Psoas muscle (tissue), 8 donors: Measurements from ENCODE around the gene MAU2. TPM values are rescaled to one million over a fixed set of nuclear protein-coding genes. Genes with fewer than 3 reads are reported as not detected.

ENCODE experiments used
- ATAC-seq, 4 donors: fragments of 200-7000 bp; cut with Tn5 transposase; one replicate each; pipeline ENCODE4 v1.9.1; 2020; ENCODE audit warnings: moderate library complexity in 3 of 4, mild to moderate bottlenecking in 2 of 4
- DNase-seq, 2 donors: peaks; one replicate each; pipeline ENCODE4 v3.0.0-alpha.2; 2020
- H3K27ac ChIP-seq: fragments of 200-600 bp; one replicate; pipeline ENCODE4 v1.8.0; 2022
- H3K27me3 ChIP-seq, 3 donors: fragments of 200-600 bp in 1 of 3; one replicate each; pipeline versions ENCODE4 v1.6.1 to v1.8.0; 2013 to 2022; ENCODE audit warnings: low read length in 2 of 3, mild to moderate bottlenecking in 2 of 3, moderate library complexity in 1 of 3; ENCODE audit not compliant: insufficient read depth in 3 of 3
- H3K36me3 ChIP-seq, 2 donors: fragments of 200-600 bp in 1 of 2; one replicate each; pipeline versions ENCODE4 v1.6.1 to v1.8.0; 2013 to 2022; ENCODE audit warnings: low read depth in 1 of 2, mild to moderate bottlenecking in 1 of 2, moderate library complexity in 1 of 2; ENCODE audit not compliant: insufficient read depth in 1 of 2
- H3K4me1 ChIP-seq: fragments of 200-600 bp; one replicate; pipeline ENCODE4 v1.8.0; 2022
- H3K4me3 ChIP-seq: fragments of 200-600 bp; one replicate; pipeline ENCODE4 v1.8.0; 2022; ENCODE audit warnings: mild to moderate bottlenecking
- H3K9me3 ChIP-seq: fragments of 200-600 bp; one replicate; pipeline ENCODE4 v1.8.0; 2022
- WGBS, 3 donors: extraction: QIAGEN DNeasy Blood & Tissue Kit; methylation state at CpG; one replicate each; pipeline versions ENCODE4 v1.1.6 to v1.1.7; 2013; 5-methylcytosine and 5-hydroxymethylcytosine counted together
- intact Hi-C, 2 donors: fragments of 100-400 bp; cut with DNase I; formaldehyde crosslinking; loops; one replicate each; pipeline versions ENCODE4 v1.11.0 to v1.14.2; 2022
- polyA plus RNA-seq, 3 donors: library from polyadenylated mRNA; stranded (reverse); fragments of 200-250 nt; gene quantifications; one replicate each; pipeline ENCODE4 v1.2.3, GENCODE V29; 2013
- total RNA-seq, 4 donors: library from RNA; stranded (reverse); fragmentation: NEBNext Ultra II Directional in 2 of 4; extraction: Animal tissue kit (Norgen Biotek cat#: 25700) in 2 of 4; gene quantifications; one replicate each; pipeline versions ENCODE4 v1.2.1 to v1.2.4, GENCODE V29; 2021 to 2023
- TF ChIP-seq, protein P1 (sequence below): fragments of 200-600 bp; IDR thresholded peaks from one replicate; pipeline ENCODE4 v1.8.0; 2022; ENCODE audit warnings: antibody characterized with exemption
- donor health status: healthy with polysubstance abuse.
- donor health status: DM: no; HTN: no; CAD: no; lungs with moderate emphysema.
- donor health status: Bipolar disorder and iron deficiency.
- donor health status: healthy.
- donor health status: DM: yes; HTN: yes; CAD: no.
- donor health status: DM: no; HTN: no; CAD: no.
- donor health status: DM: no; HTN: no; CAD: no.
- donor health status: DM: yes; HTN: yes; CAD: no.

The MAU2 gene
- total and polyA plus RNA-seq, 7 donors: 12.3 to 55.1 (median 26.2) TPM

DNA sequence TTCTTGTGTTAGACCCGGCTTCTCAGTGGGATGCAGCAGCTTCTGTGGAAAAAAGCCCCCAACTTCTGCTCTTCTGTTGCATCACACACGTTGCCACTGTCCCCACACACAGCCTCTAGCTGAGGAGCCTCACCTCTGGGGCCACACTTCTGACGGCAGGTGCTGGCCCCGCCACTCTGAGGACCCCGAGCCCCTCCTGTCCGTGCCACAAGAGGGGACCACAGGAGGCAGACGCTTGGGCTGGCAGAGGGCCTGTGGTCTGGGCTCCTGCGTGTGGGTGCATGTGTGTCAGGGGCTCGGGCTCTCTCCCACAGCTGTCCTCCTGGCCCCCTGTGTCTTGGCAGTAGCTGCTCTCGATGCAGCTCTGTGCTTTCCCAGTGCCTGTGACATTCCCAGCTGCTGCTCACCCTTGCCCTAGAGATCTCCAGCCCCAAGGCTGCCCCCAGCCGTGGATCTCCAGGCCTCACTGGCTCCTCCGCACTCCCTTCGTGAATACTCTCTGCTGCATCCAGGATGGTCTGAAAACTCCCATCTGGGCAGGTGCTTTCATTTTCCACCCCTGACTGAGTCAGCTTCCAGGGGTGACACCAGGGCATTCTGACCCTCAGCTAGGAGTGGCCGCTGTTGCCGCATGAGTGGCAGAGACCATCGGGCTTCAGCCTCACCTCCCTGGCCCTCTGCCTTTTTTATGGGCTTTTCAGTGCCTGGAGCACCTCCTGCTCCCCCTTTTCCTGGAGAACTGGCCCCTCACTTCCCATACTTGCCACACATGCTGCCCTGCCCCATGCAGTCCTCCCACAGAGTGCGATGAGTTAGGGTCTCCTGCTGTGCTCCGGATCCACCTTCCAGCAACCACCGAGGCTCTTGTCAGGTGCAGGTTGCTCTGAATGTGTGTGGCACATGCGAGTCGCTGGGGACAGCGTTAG is 13.7 kb downstream of the MAU2 start:
- H3K4me3 ChIP-seq: no peak overlapping the region
- H3K27me3 ChIP-seq: no peaks in the 10 kb centered on the region
- DNase-seq (no peak), ATAC-seq (peak in 3 of 4 donors; percentile 7 to 27 (median 15))
- peaks cover 8 to 84% of the 10 kb centered on the region in 2 donors for H3K36me3 ChIP-seq
- TF ChIP-seq, protein P1, sequence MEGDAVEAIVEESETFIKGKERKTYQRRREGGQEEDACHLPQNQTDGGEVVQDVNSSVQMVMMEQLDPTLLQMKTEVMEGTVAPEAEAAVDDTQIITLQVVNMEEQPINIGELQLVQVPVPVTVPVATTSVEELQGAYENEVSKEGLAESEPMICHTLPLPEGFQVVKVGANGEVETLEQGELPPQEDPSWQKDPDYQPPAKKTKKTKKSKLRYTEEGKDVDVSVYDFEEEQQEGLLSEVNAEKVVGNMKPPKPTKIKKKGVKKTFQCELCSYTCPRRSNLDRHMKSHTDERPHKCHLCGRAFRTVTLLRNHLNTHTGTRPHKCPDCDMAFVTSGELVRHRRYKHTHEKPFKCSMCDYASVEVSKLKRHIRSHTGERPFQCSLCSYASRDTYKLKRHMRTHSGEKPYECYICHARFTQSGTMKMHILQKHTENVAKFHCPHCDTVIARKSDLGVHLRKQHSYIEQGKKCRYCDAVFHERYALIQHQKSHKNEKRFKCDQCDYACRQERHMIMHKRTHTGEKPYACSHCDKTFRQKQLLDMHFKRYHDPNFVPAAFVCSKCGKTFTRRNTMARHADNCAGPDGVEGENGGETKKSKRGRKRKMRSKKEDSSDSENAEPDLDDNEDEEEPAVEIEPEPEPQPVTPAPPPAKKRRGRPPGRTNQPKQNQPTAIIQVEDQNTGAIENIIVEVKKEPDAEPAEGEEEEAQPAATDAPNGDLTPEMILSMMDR: no peak
- no peak overlapping the region for H3K27ac ChIP-seq
- 62 to 73% (median 67%) methylated on average over 19 to 22 of the region's 22 CpGs for WGBS, 3 donors
- no peaks in the 10 kb centered on the region for H3K9me3 ChIP-seq
- H3K4me1 ChIP-seq: no peaks in the 10 kb centered on the region
- intact Hi-C loops: no loop called here

- no peak overlapping the region for H3K27ac ChIP-seq
- no peak overlapping the region for H3K4me3 ChIP-seq
- H3K27me3 ChIP-seq: no peaks in the 10 kb centered on the region
- TF ChIP-seq, protein P1: no peak
- ATAC-seq: no peak
- peaks cover 8 to 84% of the 10 kb centered on the region in 2 donors for H3K36me3 ChIP-seq
- no peaks in the 10 kb centered on the region for H3K9me3 ChIP-seq
- 73 to 80% (median 77%) methylated on average over 3 of the region's 3 CpGs for WGBS, 3 donors
- H3K4me1 ChIP-seq: no peaks in the 10 kb centered on the region
- DNase-seq: no peak
- intact Hi-C loops: no loop called here
These were observed 14.3 kb downstream of the MAU2 start for GRCh38 chr19:19334989-19335344.

DNA sequence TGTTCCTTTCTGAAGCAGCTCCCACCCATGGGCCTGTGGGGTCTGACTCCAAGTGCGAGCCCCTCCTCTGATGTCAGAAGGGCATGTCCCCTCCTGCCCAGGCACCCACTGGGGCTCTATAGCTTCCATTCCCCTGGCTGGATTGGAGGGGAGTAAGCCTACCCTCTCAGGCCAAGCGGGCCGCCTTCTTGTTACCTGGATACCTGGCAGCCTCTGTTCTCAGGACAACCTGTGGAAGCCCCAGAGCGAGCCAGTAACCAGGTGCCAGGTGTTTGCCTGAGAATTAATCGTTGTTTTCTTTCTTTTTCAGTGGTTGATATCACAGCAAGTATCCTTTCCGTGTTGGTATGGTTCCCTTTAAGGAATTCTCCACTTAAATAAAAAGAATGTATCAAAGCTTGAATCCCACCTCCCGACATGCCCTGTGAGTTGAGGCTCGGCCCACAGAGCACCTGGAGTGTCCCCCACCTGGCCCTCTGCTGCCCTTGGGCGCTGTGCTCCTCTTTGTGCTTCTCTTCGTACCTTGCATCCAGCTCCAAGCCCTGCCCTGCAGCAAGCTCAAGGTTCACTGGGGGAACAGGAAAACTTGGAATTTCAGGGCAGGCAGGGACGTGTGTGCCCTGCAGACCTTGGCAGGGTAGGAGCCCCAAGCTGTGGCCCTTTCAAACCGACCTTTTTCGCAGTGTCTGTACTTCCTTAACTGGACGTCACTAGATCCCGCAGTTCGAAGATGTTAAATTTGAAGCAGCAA is 15.0 kb downstream of the MAU2 start:
- DNase-seq (no peak), ATAC-seq (no peak)
- H3K4me1 ChIP-seq: no peaks in the 10 kb centered on the region
- H3K4me3 ChIP-seq: no peak overlapping the region
- no peaks in the 10 kb centered on the region for H3K9me3 ChIP-seq
- H3K27ac ChIP-seq: no peak overlapping the region
- H3K36me3 ChIP-seq: peaks cover 8 to 84% of the 10 kb centered on the region in 2 donors
- TF ChIP-seq, protein P1: no peak
- WGBS, 3 donors: 84 to 88% (median 85%) methylated on average over 16 of the region's 16 CpGs
- no peaks in the 10 kb centered on the region for H3K27me3 ChIP-seq
- intact Hi-C loops: no loop called here

GRCh38 chr19:19336597-19336996 is 16.0 kb downstream of the MAU2 start:
- H3K4me1 ChIP-seq: no peaks in the 10 kb centered on the region
- H3K4me3 ChIP-seq: no peak overlapping the region
- H3K36me3 ChIP-seq: peaks cover 8 to 84% of the 10 kb centered on the region in 2 donors
- H3K27me3 ChIP-seq: no peaks in the 10 kb centered on the region
- ATAC-seq (no peak), DNase-seq (no peak)
- TF ChIP-seq, protein P1: no peak
- 54 to 59% (median 59%) methylated on average over 3 of the region's 3 CpGs for WGBS, 3 donors
- intact Hi-C loops: no loop called here
- no peak overlapping the region for H3K27ac ChIP-seq
- H3K9me3 ChIP-seq: no peaks in the 10 kb centered on the region
